Liver (tissue), 3 donors: ENCODE data around the gene RASGRF1.

Experiments
- CTCF ChIP-seq: fragments of 150-350 bp; IDR thresholded peaks from 2 replicates; pipeline ENCODE4 v1.5.1; 2017; ENCODE audit warnings: improper control_type of control experiment, low read depth, low read length; ENCODE audit not compliant: missing input control
- JUND ChIP-seq, 2 donors: IDR thresholded peaks; 2 replicates each; pipeline ENCODE4 v1.6.1; 2016; ENCODE audit warnings: antibody characterized with exemption in 2 of 2
- MAX ChIP-seq: IDR thresholded peaks from 2 replicates; pipeline ENCODE4 v1.6.1; 2016; ENCODE audit warnings: antibody characterized with exemption
- RXRA ChIP-seq, 2 donors: IDR thresholded peaks; 2 replicates each; pipeline ENCODE4 v1.6.1; 2017 to 2018; ENCODE audit warnings: antibody characterized with exemption in 2 of 2, mild to moderate bottlenecking in 1 of 2
- TAF1 ChIP-seq: conservative IDR thresholded peaks from 2 replicates; pipeline ENCODE4 v1.6.1; 2016; ENCODE audit warnings: antibody characterized with exemption, mild to moderate bottlenecking
- ZBTB33 ChIP-seq: IDR thresholded peaks from 2 replicates; pipeline ENCODE4 v1.6.1; 2016; ENCODE audit warnings: antibody characterized with exemption
- donor health status: healthy.
- donor health status: healthy.

- TF ChIP-seq CTCF (no peak), ZBTB33 (no peak), MAX (no peak), RXRA (IDR thresholded peaks at IDR 0.05) (no peak), TAF1 (no peak), JUND (IDR thresholded peaks at IDR 0.05) (no peak)
Observed at GRCh38 chr15:79058260-79058850, 32.2 kb downstream of the RASGRF1 start.
